ENCODE data around the gene GALNT14. TPM values are rescaled to one million over a fixed set of nuclear protein-coding genes. Genes with fewer than 3 reads are reported as not detected.

Gene GALNT14
- total RNA-seq, 1 donor from 2014 or later: 0.33 TPM

- Mint-ChIP-seq H3K4me1 (no peaks in the 10 kb centered on the region), H3K27ac (no peak overlapping the region), H3K4me3 (no peak overlapping the region), H3K36me3 (ENCODE audit: low read depth) (no peaks in the 10 kb centered on the region), H3K9me3 (no peaks in the 10 kb centered on the region), H3K27me3 (no peaks in the 10 kb centered on the region)
- no peak for DNase-seq
- intact Hi-C loops (cut with micrococcal nuclease): no loop called here
Measured at GRCh38 chr2:31087491-31087890, 50.7 kb downstream of the GALNT14 start.

- intact Hi-C loops (cut with micrococcal nuclease): no loop called here
- no peaks in the 10 kb centered on the region for H3K27me3 Mint-ChIP-seq
- no peak overlapping the region for H3K4me3 Mint-ChIP-seq
- DNase-seq: no peak
- no peaks in the 10 kb centered on the region for H3K9me3 Mint-ChIP-seq
- H3K36me3 Mint-ChIP-seq (ENCODE audit: low read depth): no peaks in the 10 kb centered on the region
- no peak overlapping the region for H3K27ac Mint-ChIP-seq
- no peaks in the 10 kb centered on the region for H3K4me1 Mint-ChIP-seq
Measured at GRCh38 chr2:31086590-31086989, 51.6 kb downstream of the GALNT14 start.

GRCh38 chr2:31083234-31083993, 54.8 kb downstream of the GALNT14 start:
- Mint-ChIP-seq H3K9me3 (no peaks in the 10 kb centered on the region), H3K36me3 (ENCODE audit: low read depth) (no peaks in the 10 kb centered on the region), H3K27ac (no peak overlapping the region), H3K4me1 (no peaks in the 10 kb centered on the region), H3K4me3 (no peak overlapping the region), H3K27me3 (peaks cover 3% of the 10 kb centered on the region)
- intact Hi-C loops (cut with micrococcal nuclease): no loop called here
- no peak for DNase-seq

- no peak for DNase-seq
- Mint-ChIP-seq H3K36me3 (ENCODE audit: low read depth) (no peaks in the 10 kb centered on the region), H3K4me3 (no peak overlapping the region), H3K27ac (no peak overlapping the region), H3K9me3 (no peaks in the 10 kb centered on the region), H3K4me1 (no peaks in the 10 kb centered on the region), H3K27me3 (peaks cover 3% of the 10 kb centered on the region)
- intact Hi-C loops (cut with micrococcal nuclease): no loop called here
Measured at GRCh38 chr2:31082002-31082401, 56.2 kb downstream of the GALNT14 start.

- no peak for DNase-seq
- Mint-ChIP-seq H3K9me3 (no peaks in the 10 kb centered on the region), H3K4me1 (no peaks in the 10 kb centered on the region), H3K27ac (no peak overlapping the region), H3K4me3 (no peak overlapping the region), H3K36me3 (ENCODE audit: low read depth) (no peaks in the 10 kb centered on the region), H3K27me3 (peaks cover 3% of the 10 kb centered on the region)
- intact Hi-C loops (cut with micrococcal nuclease): no loop called here
Measured at GRCh38 chr2:31081492-31081891, 56.7 kb downstream of the GALNT14 start.

- intact Hi-C loops (cut with micrococcal nuclease): no loop called here
- Mint-ChIP-seq H3K4me3 (no peak overlapping the region), H3K4me1 (no peaks in the 10 kb centered on the region), H3K9me3 (no peaks in the 10 kb centered on the region), H3K36me3 (ENCODE audit: low read depth) (no peaks in the 10 kb centered on the region), H3K27me3 (peaks cover 3% of the 10 kb centered on the region), H3K27ac (no peak overlapping the region)
- no peak for DNase-seq
Measured at GRCh38 chr2:31080361-31080760, 57.9 kb downstream of the GALNT14 start.

- H3K36me3 Mint-ChIP-seq (ENCODE audit: low read depth): no peaks in the 10 kb centered on the region
- intact Hi-C loops (cut with micrococcal nuclease): no loop called here
- H3K27ac Mint-ChIP-seq: no peak overlapping the region
- no peaks in the 10 kb centered on the region for H3K9me3 Mint-ChIP-seq
- H3K27me3 Mint-ChIP-seq: peaks cover 3% of the 10 kb centered on the region
- no peak overlapping the region for H3K4me3 Mint-ChIP-seq
- DNase-seq: no peak
- no peaks in the 10 kb centered on the region for H3K4me1 Mint-ChIP-seq
Measured at GRCh38 chr2:31079665-31080064, 58.6 kb downstream of the GALNT14 start.

GRCh38 chr2:31078579-31079105, 59.6 kb downstream of the GALNT14 start:
- no peak overlapping the region for H3K4me3 Mint-ChIP-seq
- intact Hi-C loops (cut with micrococcal nuclease): no loop called here

GRCh38 chr2:31078011-31078410, 60.2 kb downstream of the GALNT14 start:
- intact Hi-C loops (cut with micrococcal nuclease): no loop called here
- no peak overlapping the region for H3K4me3 Mint-ChIP-seq

More at GRCh38 chr2:31078579-31079105, 59.6 kb downstream of the GALNT14 start:
- Mint-ChIP-seq H3K27me3 (peaks cover 3% of the 10 kb centered on the region), H3K27ac (no peak overlapping the region), H3K4me1 (no peaks in the 10 kb centered on the region), H3K9me3 (no peaks in the 10 kb centered on the region), H3K36me3 (ENCODE audit: low read depth) (no peaks in the 10 kb centered on the region)
- DNase-seq: no peak

GRCh38 chr2:31075941-31076590, 62.2 kb downstream of the GALNT14 start:
- no peak overlapping the region for H3K4me3 Mint-ChIP-seq
- H3K27ac Mint-ChIP-seq: no peak overlapping the region

More at GRCh38 chr2:31078011-31078410, 60.2 kb downstream of the GALNT14 start:
- H3K36me3 Mint-ChIP-seq (ENCODE audit: low read depth): no peaks in the 10 kb centered on the region
- no peaks in the 10 kb centered on the region for H3K4me1 Mint-ChIP-seq
- H3K27ac Mint-ChIP-seq: no peak overlapping the region
- DNase-seq: no peak
- H3K27me3 Mint-ChIP-seq: peaks cover 3% of the 10 kb centered on the region
- no peaks in the 10 kb centered on the region for H3K9me3 Mint-ChIP-seq

GRCh38 chr2:31075431-31075830, 62.8 kb downstream of the GALNT14 start:
- H3K27me3 Mint-ChIP-seq: peaks cover 3% of the 10 kb centered on the region
- DNase-seq: no peak
- intact Hi-C loops (cut with micrococcal nuclease): no loop called here
- no peaks in the 10 kb centered on the region for H3K9me3 Mint-ChIP-seq
- H3K4me1 Mint-ChIP-seq: no peaks in the 10 kb centered on the region
- H3K4me3 Mint-ChIP-seq: no peak overlapping the region
- H3K27ac Mint-ChIP-seq: no peak overlapping the region
- no peaks in the 10 kb centered on the region for H3K36me3 Mint-ChIP-seq (ENCODE audit: low read depth)

More at GRCh38 chr2:31075941-31076590, 62.2 kb downstream of the GALNT14 start:
- H3K36me3 Mint-ChIP-seq (ENCODE audit: low read depth): no peaks in the 10 kb centered on the region
- H3K27me3 Mint-ChIP-seq: peaks cover 3% of the 10 kb centered on the region
- no peaks in the 10 kb centered on the region for H3K9me3 Mint-ChIP-seq
- no peak for DNase-seq
- intact Hi-C loops (cut with micrococcal nuclease): no loop called here
- H3K4me1 Mint-ChIP-seq: no peaks in the 10 kb centered on the region

- H3K27ac Mint-ChIP-seq: no peak overlapping the region
- H3K4me1 Mint-ChIP-seq: no peaks in the 10 kb centered on the region
- H3K27me3 Mint-ChIP-seq: no peaks in the 10 kb centered on the region
Measured at GRCh38 chr2:31071741-31072140, 66.5 kb downstream of the GALNT14 start.

GRCh38 chr2:31070339-31071125, 67.7 kb downstream of the GALNT14 start:
- intact Hi-C loops (cut with micrococcal nuclease): no loop called here

More at GRCh38 chr2:31071741-31072140, 66.5 kb downstream of the GALNT14 start:
- H3K36me3 Mint-ChIP-seq (ENCODE audit: low read depth): no peaks in the 10 kb centered on the region
- H3K9me3 Mint-ChIP-seq: no peaks in the 10 kb centered on the region
- no peak for DNase-seq
- intact Hi-C loops (cut with micrococcal nuclease): no loop called here
- no peak overlapping the region for H3K4me3 Mint-ChIP-seq

More at GRCh38 chr2:31070339-31071125, 67.7 kb downstream of the GALNT14 start:
- Mint-ChIP-seq H3K27me3 (no peaks in the 10 kb centered on the region), H3K4me1 (no peaks in the 10 kb centered on the region), H3K9me3 (no peaks in the 10 kb centered on the region), H3K36me3 (ENCODE audit: low read depth) (no peaks in the 10 kb centered on the region), H3K4me3 (no peak overlapping the region), H3K27ac (no peak overlapping the region)
- no peak for DNase-seq

Data from activated CD4-positive, alpha-beta T cell treated with anti-CD3 and anti-CD28 coated beads, Interleukin-2, amount 10 ng/mL, durations not matched to agents 24 days and 14 days (primary cell).